OCI-LY3 (cell line): ENCODE results near the gene DTX1.

ENCODE experiments used
- EZH2phosphoT487 ChIP-seq: fragments of 200-600 bp; shearing (Covaris generic); IDR thresholded peaks from 2 replicates; pipeline ENCODE4 v1.6.1; 2018; ENCODE audit warnings: antibody characterized with exemption, mixed run types, low read depth
- TF ChIP-seq, protein P1 (sequence below): fragments of 200-600, 300-600 bp; sonication (generic); IDR thresholded peaks from 2 replicates; pipeline ENCODE4 v1.5.1; 2014; ENCODE audit warnings: antibody characterized with exemption, low read length, low read depth

DNA sequence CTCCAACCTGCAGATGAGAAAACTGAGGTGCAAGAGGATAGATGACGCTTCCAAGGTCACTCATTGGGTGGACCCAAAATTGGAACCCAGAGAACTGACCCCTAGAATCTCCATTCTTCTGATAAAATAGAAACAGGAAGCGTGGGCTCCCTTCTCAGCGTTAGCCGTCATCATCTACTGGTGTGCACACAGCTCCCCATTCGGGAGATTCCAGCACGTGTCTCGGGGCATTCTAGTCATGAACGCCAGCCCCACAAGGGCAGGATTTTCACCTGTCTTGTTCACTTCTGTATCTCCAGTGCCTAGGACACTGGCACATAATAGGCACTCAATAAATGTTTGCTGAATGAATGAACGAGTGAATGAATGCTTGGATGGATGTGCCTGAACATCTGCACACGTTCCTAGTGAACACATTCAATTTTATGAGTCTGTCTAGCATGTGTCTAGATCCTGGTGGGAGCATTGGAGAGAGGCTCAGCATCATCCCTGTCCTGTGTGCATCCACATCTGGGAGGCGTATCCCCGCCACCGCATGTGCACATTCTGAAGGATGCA, 48.5 kb downstream of the DTX1 start:
- TF ChIP-seq, protein P1, sequence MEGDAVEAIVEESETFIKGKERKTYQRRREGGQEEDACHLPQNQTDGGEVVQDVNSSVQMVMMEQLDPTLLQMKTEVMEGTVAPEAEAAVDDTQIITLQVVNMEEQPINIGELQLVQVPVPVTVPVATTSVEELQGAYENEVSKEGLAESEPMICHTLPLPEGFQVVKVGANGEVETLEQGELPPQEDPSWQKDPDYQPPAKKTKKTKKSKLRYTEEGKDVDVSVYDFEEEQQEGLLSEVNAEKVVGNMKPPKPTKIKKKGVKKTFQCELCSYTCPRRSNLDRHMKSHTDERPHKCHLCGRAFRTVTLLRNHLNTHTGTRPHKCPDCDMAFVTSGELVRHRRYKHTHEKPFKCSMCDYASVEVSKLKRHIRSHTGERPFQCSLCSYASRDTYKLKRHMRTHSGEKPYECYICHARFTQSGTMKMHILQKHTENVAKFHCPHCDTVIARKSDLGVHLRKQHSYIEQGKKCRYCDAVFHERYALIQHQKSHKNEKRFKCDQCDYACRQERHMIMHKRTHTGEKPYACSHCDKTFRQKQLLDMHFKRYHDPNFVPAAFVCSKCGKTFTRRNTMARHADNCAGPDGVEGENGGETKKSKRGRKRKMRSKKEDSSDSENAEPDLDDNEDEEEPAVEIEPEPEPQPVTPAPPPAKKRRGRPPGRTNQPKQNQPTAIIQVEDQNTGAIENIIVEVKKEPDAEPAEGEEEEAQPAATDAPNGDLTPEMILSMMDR: no peak
- no peak for TF ChIP-seq EZH2phosphoT487
